ENCODE results near the gene KRIT1. TPM values are rescaled to one million over a fixed set of nuclear protein-coding genes. Genes with fewer than 3 reads are reported as not detected.
A peak's percentile ranks its signal among the peaks of the same experiment; 100 is the strongest.
"Not testable (repeated sequence)": the region's sequence is repeated elsewhere in the genome, so short reads cannot be mapped to it uniquely, and the experiment has no call there.

KRIT1 gene
- total RNA-seq, 1 donor from 2014 or later = 38.3 TPM

DNA sequence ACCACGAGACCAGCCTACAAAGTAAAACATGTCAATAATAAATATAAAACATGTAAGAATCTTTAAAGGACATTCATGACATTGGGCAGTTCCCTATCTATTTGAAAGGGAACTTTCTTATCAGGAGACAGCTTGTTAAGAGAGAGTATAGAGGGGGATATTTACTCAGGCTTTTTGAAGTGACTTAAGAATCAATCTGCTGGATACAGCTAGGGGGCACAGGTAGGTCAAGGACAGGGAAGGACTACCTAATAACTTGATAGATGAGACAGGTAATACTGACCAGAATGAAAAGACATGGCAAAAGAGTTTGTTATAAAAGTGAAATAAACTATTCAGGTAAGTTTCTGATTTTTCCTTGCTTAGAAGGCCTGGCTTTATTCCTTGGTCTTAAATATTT lies 44.9 kb downstream of the KRIT1 start:
- no peaks in the 10 kb centered on the region for H3K27me3 Mint-ChIP-seq (ENCODE audit: unreplicated experiment)
- H3K4me3 Mint-ChIP-seq (ENCODE audit: unreplicated experiment) = no peak overlapping the region
- H3K9me3 Mint-ChIP-seq (ENCODE audit: unreplicated experiment) = peaks cover 8% of the 10 kb centered on the region
- peaks cover 42% of the 10 kb centered on the region for H3K36me3 Mint-ChIP-seq (ENCODE audit: unreplicated experiment)
- H3K27ac Mint-ChIP-seq (ENCODE audit: unreplicated experiment) = no peak overlapping the region
- no peaks in the 10 kb centered on the region for H3K4me1 Mint-ChIP-seq (ENCODE audit: unreplicated experiment)
- TF ChIP-seq, protein P1, sequence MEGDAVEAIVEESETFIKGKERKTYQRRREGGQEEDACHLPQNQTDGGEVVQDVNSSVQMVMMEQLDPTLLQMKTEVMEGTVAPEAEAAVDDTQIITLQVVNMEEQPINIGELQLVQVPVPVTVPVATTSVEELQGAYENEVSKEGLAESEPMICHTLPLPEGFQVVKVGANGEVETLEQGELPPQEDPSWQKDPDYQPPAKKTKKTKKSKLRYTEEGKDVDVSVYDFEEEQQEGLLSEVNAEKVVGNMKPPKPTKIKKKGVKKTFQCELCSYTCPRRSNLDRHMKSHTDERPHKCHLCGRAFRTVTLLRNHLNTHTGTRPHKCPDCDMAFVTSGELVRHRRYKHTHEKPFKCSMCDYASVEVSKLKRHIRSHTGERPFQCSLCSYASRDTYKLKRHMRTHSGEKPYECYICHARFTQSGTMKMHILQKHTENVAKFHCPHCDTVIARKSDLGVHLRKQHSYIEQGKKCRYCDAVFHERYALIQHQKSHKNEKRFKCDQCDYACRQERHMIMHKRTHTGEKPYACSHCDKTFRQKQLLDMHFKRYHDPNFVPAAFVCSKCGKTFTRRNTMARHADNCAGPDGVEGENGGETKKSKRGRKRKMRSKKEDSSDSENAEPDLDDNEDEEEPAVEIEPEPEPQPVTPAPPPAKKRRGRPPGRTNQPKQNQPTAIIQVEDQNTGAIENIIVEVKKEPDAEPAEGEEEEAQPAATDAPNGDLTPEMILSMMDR (IDR thresholded peaks at IDR 0.05) = no peak
- DNase-seq (ENCODE audit: extremely low spot score, unreplicated experiment) = no peak

DNA sequence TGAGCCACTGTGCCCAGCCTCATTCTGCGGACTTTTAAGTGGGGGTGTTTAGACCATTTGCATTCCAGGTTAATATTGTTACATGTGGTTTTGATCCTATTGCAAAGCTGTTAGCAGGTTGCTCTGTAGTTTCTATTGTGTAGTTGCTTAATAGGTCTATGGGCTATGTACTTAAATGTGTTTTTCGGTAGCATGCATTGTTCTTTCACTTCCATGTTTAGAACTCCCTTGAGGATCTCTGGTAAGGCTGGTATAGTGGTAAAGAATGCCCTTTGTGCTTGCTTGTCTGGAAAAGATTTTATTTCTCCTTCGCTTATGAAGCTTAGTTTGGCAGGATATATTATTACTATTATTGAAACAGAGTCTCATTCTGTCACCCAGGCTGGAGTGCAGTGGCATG lies 53.4 kb downstream of the KRIT1 start:
- TF ChIP-seq, protein P1 (IDR thresholded peaks at IDR 0.05) = no peak
- Mint-ChIP-seq H3K9me3 (ENCODE audit: unreplicated experiment) (peaks cover 35% of the 10 kb centered on the region), H3K4me1 (ENCODE audit: unreplicated experiment) (no peaks in the 10 kb centered on the region), H3K27me3 (ENCODE audit: unreplicated experiment) (no peaks in the 10 kb centered on the region), H3K36me3 (ENCODE audit: unreplicated experiment) (peaks cover 45% of the 10 kb centered on the region), H3K27ac (ENCODE audit: unreplicated experiment) (no peak overlapping the region), H3K4me3 (ENCODE audit: unreplicated experiment) (no peak overlapping the region)
- DNase-seq (ENCODE audit: extremely low spot score, unreplicated experiment) = no peak

DNA sequence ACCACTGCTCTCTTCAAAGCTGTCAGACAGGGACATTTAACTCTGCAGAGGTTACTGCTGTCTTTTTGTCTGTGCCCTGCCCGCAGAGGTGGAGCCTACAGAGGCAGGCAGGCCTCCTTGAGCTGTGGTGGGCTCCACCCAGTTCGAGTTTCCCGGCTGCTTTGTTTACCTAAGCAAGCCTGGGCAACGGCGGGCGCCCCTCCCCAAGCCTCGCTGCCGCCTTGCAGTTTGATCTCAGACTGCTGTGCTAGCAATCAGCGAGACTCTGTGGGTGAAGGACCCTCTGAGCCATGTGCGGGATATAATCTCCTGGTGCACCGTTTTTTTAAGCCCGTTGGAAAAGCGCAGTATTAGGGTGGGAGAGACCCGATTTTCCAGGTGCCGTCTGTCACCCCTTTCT lies 56.5 kb downstream of the KRIT1 start:
- peaks cover 19% of the 10 kb centered on the region for H3K9me3 Mint-ChIP-seq (ENCODE audit: unreplicated experiment)

DNA sequence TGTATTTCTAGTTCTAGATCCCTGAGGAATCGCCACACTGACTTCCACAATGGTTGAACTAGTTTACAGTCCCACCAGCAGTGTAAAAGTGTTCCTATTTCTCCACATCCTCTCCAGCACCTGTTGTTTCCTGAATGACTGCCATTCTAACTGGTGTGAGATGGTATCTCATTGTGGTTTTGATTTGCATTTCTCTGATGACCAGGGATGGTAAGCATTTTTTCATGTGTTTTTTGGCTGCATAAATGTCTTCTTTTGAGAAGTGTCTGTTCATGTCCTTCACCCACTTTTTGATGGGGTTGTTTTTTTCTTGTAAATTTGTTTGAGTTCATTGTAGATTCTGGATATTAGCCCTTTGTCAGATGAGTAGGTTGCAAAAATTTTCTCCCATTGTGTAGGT lies 61.4 kb downstream of the KRIT1 start:
- not testable (repeated sequence) for H3K4me3 Mint-ChIP-seq (ENCODE audit: unreplicated experiment)

More for the DNA sequence above, 56.5 kb downstream of the KRIT1 start:
- H3K4me1 Mint-ChIP-seq (ENCODE audit: unreplicated experiment); H3K27ac Mint-ChIP-seq (ENCODE audit: unreplicated experiment); H3K27me3 Mint-ChIP-seq (ENCODE audit: unreplicated experiment); DNase-seq (ENCODE audit: extremely low spot score, unreplicated experiment); H3K4me3 Mint-ChIP-seq (ENCODE audit: unreplicated experiment): not testable (repeated sequence)
- peaks cover 22% of the 10 kb centered on the region for H3K36me3 Mint-ChIP-seq (ENCODE audit: unreplicated experiment)

DNA sequence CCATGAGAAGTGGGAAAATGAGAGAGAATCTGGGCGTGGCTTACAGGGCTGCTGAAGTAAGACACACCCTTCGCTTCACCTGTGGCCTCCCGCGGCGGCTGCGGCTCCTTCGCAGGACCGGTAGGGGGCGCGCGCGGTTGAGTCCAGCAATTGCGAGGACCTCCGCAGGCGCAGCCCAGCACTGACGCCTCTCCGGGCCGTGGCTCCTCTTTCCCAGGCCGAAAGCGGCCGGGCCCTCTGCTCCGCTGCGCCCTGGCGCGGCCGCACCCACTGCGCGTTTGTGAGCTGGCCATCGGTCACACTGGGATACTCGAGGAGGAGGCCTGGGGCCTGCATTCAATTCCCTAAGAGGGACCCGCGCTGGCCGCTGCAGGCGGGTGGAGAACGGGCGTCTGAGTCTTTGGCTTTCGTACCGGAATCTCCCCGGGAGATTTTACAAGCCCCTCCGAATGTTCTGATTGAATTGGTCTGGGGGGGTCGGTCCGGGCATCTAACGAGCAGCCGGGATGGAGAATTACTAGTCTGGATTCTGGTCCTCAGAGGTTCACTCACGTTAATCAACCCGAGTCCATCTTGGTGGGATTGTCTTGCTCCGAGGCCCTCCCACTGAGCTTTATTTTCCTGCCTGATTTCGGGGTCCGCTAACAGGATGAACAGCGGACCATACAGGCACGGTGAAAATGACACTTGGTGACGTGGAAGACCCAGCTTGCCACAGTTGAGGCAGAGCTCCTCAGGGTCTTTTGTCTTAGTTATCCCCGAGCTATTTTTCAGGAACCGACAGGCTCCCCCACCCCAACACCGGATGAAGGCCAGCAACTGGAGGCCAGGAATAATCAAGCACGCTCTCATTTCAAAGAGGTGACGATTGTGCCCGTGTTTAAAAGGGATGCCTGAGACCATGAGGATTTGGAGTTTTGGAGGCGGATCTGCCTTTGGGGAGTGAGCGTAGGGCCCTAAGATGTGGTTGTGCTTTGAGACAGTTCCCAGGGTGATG lies 66.5 kb downstream of the KRIT1 start, which contains the start of gene LRRD1:
Gene LRRD1 (minus strand): TSS at position 215 of the 997 bp plus-strand sequence. CDS start 13,940 bp downstream, outside the sequence.
- peak; percentile 93 for DNase-seq (ENCODE audit: extremely low spot score, unreplicated experiment)
- H3K36me3 Mint-ChIP-seq (ENCODE audit: unreplicated experiment) = no peaks in the 10 kb centered on the region
- peak within 1 kb of the TSS; percentile 34 for H3K27ac Mint-ChIP-seq (ENCODE audit: unreplicated experiment)
- H3K9me3 Mint-ChIP-seq (ENCODE audit: unreplicated experiment) = peaks cover 7% of the 10 kb centered on the region
- no peaks in the 10 kb centered on the region for H3K27me3 Mint-ChIP-seq (ENCODE audit: unreplicated experiment)
- peaks cover 12% of the 10 kb centered on the region for H3K4me1 Mint-ChIP-seq (ENCODE audit: unreplicated experiment)
- peak within 1 kb of the TSS; percentile 70 for H3K4me3 Mint-ChIP-seq (ENCODE audit: unreplicated experiment)
- TF ChIP-seq, protein P1 (IDR thresholded peaks at IDR 0.05) = peak; percentile 95

More for the DNA sequence above, 61.4 kb downstream of the KRIT1 start:
- not testable (repeated sequence) for H3K27ac Mint-ChIP-seq (ENCODE audit: unreplicated experiment); H3K9me3 Mint-ChIP-seq (ENCODE audit: unreplicated experiment); H3K36me3 Mint-ChIP-seq (ENCODE audit: unreplicated experiment); H3K4me1 Mint-ChIP-seq (ENCODE audit: unreplicated experiment); H3K27me3 Mint-ChIP-seq (ENCODE audit: unreplicated experiment); DNase-seq (ENCODE audit: extremely low spot score, unreplicated experiment)

DNA sequence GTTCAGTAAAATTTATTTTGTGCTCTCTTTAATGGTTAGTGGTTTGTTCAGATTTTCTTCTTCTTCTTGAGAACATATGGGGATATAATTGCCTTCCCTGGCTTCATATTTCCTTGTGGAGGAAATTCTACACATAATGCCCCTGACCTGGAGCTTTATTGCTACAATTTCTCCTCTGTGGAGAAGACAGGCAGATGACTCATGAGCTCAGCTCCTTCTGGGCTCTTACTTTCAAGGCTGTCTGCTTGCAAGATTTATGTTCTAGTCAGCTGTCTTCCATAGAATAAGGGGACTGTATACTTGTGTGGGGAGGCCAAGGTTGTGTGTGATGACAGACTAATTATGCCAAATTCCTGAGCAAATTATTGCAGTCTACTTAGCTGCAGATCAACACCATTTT lies 68.4 kb downstream of the KRIT1 start:
- TF ChIP-seq, protein P1 (IDR thresholded peaks at IDR 0.05) = no peak
- Mint-ChIP-seq H3K4me3 (ENCODE audit: unreplicated experiment) (no peak overlapping the region), H3K36me3 (ENCODE audit: unreplicated experiment) (no peaks in the 10 kb centered on the region), H3K4me1 (ENCODE audit: unreplicated experiment) (peaks cover 12% of the 10 kb centered on the region), H3K27ac (ENCODE audit: unreplicated experiment) (no peak overlapping the region), H3K27me3 (ENCODE audit: unreplicated experiment) (peaks cover 15% of the 10 kb centered on the region), H3K9me3 (ENCODE audit: unreplicated experiment) (peaks cover 4% of the 10 kb centered on the region)
- DNase-seq (ENCODE audit: extremely low spot score, unreplicated experiment) = no peak

DNA sequence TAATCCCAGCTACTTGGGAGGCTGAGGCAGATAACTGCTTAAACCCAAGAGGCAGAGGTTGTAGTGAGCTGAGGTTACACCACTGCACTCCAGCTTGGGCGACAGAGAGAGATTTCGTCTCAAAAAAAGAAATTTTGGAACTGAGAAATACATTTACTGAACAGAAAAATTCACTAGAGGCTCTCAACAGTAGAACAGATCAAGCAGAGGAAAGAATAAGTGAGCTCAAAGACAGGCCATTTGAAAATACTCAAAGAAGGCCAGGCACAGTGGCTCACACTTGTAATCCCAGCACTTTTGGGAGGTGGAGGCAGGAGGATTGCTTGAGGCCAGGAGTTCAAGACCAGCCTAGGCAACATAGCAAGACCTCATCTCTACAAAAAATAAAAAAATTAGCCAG lies 76.2 kb downstream of the KRIT1 start:
- not testable (repeated sequence) for H3K36me3 Mint-ChIP-seq (ENCODE audit: unreplicated experiment); H3K9me3 Mint-ChIP-seq (ENCODE audit: unreplicated experiment); DNase-seq (ENCODE audit: extremely low spot score, unreplicated experiment); H3K4me3 Mint-ChIP-seq (ENCODE audit: unreplicated experiment); H3K4me1 Mint-ChIP-seq (ENCODE audit: unreplicated experiment); H3K27ac Mint-ChIP-seq (ENCODE audit: unreplicated experiment)
- H3K27me3 Mint-ChIP-seq (ENCODE audit: unreplicated experiment) = peaks cover 31% of the 10 kb centered on the region
